HCT116 (cell line): ENCODE measurements around the gene CFAP99.

Source experiments
- MAX ChIP-seq: IDR thresholded peaks from 2 replicates; pipeline ENCODE4 v1.6.1; 2012
- POLR2A ChIP-seq: IDR thresholded peaks from 2 replicates; pipeline ENCODE4 v1.7.0; 2011; ENCODE audit warnings: borderline replicate concordance; ENCODE audit not compliant: insufficient read depth, insufficient read length; ENCODE audit errors: extremely low read depth
- RAD21 ChIP-seq: IDR thresholded peaks from 2 replicates; pipeline ENCODE4 v1.6.1; 2012; ENCODE audit warnings: low read depth, mild to moderate bottlenecking
- SIN3A ChIP-seq: IDR thresholded peaks from 2 replicates; pipeline ENCODE4 v1.6.1; 2012; ENCODE audit warnings: low read depth
- YY1 ChIP-seq: IDR thresholded peaks from 2 replicates; pipeline ENCODE4 v1.6.1; 2011; ENCODE audit warnings: low read length, low read depth, moderate library complexity, mild to moderate bottlenecking; ENCODE audit not compliant: insufficient replicate concordance; ENCODE audit errors: extremely low read depth
- ZNF274 ChIP-seq: fragments of 200-500 bp; sonication (Bioruptor generic); IDR thresholded peaks from 2 replicates; pipeline ENCODE4 v1.6.1; 2014; ENCODE audit warnings: mild to moderate bottlenecking, low read depth, low read length, inconsistent platforms
- TF ChIP-seq, protein P1 (sequence below), 3 experiments: fragments of 200-600 bp in 1 of 3; sonication (generic) in 1 of 3; IDR thresholded peaks in 2 of 3; conservative IDR thresholded peaks in 1 of 3; 2 replicates each; pipeline ENCODE4 v1.5.1; 2012 to 2017; ENCODE audit warnings: low read depth in 2 of 3, low read length in 2 of 3, antibody characterized with exemption in 1 of 3, borderline replicate concordance in 1 of 3, control low read depth in 1 of 3, mild to moderate bottlenecking in 1 of 3, mixed read lengths in 1 of 3, mixed run types in 1 of 3, moderate library complexity in 1 of 3; ENCODE audit not compliant: insufficient read depth in 1 of 3

DNA sequence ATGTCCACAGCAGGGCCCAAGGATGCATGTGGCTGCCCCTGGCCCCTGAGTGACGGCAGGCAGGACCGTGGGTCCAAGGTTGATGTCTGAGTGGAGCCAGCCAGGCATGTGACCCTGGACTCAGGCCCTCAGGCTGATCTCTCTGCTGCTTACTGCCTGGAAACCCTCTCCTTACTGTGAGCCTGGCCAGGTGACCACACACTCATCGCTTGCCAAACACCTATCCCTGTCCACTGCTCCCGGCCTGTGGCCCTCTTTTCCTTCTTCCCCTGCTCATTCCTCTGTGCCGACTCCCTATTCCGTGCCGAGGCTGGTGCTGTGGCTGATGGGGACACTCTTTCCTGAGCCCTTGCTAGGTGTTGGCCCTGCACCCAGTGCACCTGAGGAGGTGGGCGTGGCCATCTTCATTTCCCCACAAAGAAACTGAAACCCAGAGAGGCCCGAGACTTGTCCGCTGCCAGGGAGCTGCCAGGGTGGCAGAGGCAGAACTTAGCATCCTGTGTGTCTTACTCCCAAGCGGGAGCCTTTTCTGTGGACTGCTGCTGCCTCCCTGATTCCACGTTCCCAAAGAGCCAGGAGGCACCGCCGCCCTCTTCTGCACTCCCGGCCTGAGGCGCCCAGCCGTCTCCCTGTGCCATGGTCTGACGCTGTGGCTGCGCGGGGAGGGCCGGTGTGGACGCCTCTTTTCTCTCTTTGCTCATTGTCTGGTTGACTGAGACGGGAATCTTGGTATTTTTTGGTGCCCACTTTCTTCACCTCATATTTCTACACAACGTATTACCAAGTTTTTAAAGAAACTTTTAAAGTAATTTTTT is 38.9 kb downstream of the CFAP99 start:
- TF ChIP-seq, protein P1, sequence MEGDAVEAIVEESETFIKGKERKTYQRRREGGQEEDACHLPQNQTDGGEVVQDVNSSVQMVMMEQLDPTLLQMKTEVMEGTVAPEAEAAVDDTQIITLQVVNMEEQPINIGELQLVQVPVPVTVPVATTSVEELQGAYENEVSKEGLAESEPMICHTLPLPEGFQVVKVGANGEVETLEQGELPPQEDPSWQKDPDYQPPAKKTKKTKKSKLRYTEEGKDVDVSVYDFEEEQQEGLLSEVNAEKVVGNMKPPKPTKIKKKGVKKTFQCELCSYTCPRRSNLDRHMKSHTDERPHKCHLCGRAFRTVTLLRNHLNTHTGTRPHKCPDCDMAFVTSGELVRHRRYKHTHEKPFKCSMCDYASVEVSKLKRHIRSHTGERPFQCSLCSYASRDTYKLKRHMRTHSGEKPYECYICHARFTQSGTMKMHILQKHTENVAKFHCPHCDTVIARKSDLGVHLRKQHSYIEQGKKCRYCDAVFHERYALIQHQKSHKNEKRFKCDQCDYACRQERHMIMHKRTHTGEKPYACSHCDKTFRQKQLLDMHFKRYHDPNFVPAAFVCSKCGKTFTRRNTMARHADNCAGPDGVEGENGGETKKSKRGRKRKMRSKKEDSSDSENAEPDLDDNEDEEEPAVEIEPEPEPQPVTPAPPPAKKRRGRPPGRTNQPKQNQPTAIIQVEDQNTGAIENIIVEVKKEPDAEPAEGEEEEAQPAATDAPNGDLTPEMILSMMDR (IDR thresholded peaks at IDR 0.05 in 2 of 3, conservative IDR thresholded peaks at IDR 0.05 in 1 of 3; ENCODE audit: borderline replicate concordance in 1 of 3, insufficient read depth in 1 of 3, low read depth in 2 of 3, low read length in 2 of 3): no peak
- TF ChIP-seq YY1: no peak
- no peak for TF ChIP-seq ZNF274
- no peak for TF ChIP-seq RAD21
- no peak for TF ChIP-seq MAX
- no peak for TF ChIP-seq SIN3A
- no peak for TF ChIP-seq POLR2A
